NCI-H2196 (cell line): ENCODE data around the gene HTR3B.
A peak's percentile ranks its signal among the peaks of the same experiment; 100 is the strongest.
"Not testable (repeated sequence)": the region's sequence is repeated elsewhere in the genome, so short reads cannot be mapped to it uniquely, and the experiment has no call there.

ENCODE experiments used
- DNase-seq: peaks from one replicate; lab custom pipeline; 2025; ENCODE audit not compliant: unreplicated experiment; lab: John Stamatoyannopoulos, UW

HTR3B gene

GRCh38 chr11:113904379-113905101 is at the start of gene HTR3B:
Gene HTR3B, plus strand, starts transcription at chr11:113904796. Its CDS starts 138 bp downstream, at chr11:113904934.
- DNase-seq, result no peak

- DNase-seq, result no peak
These were observed 48.8 kb upstream of the HTR3B start for GRCh38 chr11:113855803-113856202.

GRCh38 chr11:113856966-113857759 is 47.4 kb upstream of the HTR3B start:
- DNase-seq, result no peak

- DNase-seq, result no peak
These were observed 44.9 kb upstream of the HTR3B start for GRCh38 chr11:113859665-113860064.

GRCh38 chr11:113862435-113862834 is 42.2 kb upstream of the HTR3B start:
- no peak for DNase-seq

- no peak for DNase-seq
These were observed 40.2 kb upstream of the HTR3B start for GRCh38 chr11:113864410-113864809.

GRCh38 chr11:113865873-113866272 is 38.7 kb upstream of the HTR3B start:
- no peak for DNase-seq

GRCh38 chr11:113867843-113868503 is 36.6 kb upstream of the HTR3B start:
- no peak for DNase-seq

- DNase-seq, result no peak
These were observed 33.3 kb upstream of the HTR3B start for GRCh38 chr11:113871336-113871735.

GRCh38 chr11:113873236-113873626 is 31.4 kb upstream of the HTR3B start:
- DNase-seq, result no peak

GRCh38 chr11:113874096-113874495 is 30.5 kb upstream of the HTR3B start:
- no peak for DNase-seq

GRCh38 chr11:113874581-113875233 is 29.9 kb upstream of the HTR3B start:
- DNase-seq, result peak; percentile 16

- DNase-seq, result peak; percentile 98
These were observed 29.1 kb upstream of the HTR3B start, which contains the start of gene USP28 for GRCh38 chr11:113875234-113876073. Gene USP28, minus strand, starts transcription at chr11:113875572. Its CDS starts 71 bp downstream, at chr11:113875501.

GRCh38 chr11:113876074-113876797 is 28.4 kb upstream of the HTR3B start:
- no peak for DNase-seq

- DNase-seq, result no peak
These were observed 27.6 kb upstream of the HTR3B start for GRCh38 chr11:113876798-113877669.

GRCh38 chr11:113877670-113878055 is 26.9 kb upstream of the HTR3B start:
- DNase-seq, result no peak

GRCh38 chr11:113879446-113879845 is 25.1 kb upstream of the HTR3B start:
- not testable (repeated sequence) for DNase-seq

- DNase-seq, result no peak
These were observed 23.6 kb upstream of the HTR3B start for GRCh38 chr11:113880971-113881370.

- no peak for DNase-seq
These were observed 22.7 kb upstream of the HTR3B start for GRCh38 chr11:113881856-113882255.
